HEK293 (cell line): ENCODE data around the gene ARPC4.

Experiments
- CTCF ChIA-PET: fragments of 350-600 bp; formaldehyde crosslinking; extraction: SDS; loops from one replicate; lab custom pipeline; 2021; ENCODE audit warnings: antibody characterized with exemption; lab: Yijun Ruan, JAX
- POLR2A ChIA-PET: fragments of 300-600 bp; formaldehyde crosslinking; extraction: SDS; loops from one replicate; lab custom pipeline; 2020; ENCODE audit warnings: antibody characterized with exemption, inconsistent platforms; lab: Yijun Ruan, JAX
- H3K27ac ChIP-seq: fragments of 200-500 bp; sonication (Bioruptor generic); 2 replicates; pipeline ENCODE4 v1.5.1; 2014; ENCODE audit warnings: low read depth, low read length, control low read depth, inconsistent platforms; ENCODE audit errors: extremely low read depth
- H3K36me3 ChIP-seq, 2 experiments: fragments of 200-500 bp in 1 of 2; sonication (Bioruptor generic) in 1 of 2; 1 replicate in 1 of 2; 2 replicates in 1 of 2; pipeline ENCODE4 v1.5.1; 2014 to 2017; ENCODE audit warnings: inconsistent platforms in 2 of 2, low read length in 2 of 2; ENCODE audit not compliant: control insufficient read depth in 2 of 2, insufficient read depth in 1 of 2
- H3K4me1 ChIP-seq: fragments of 200-500 bp; sonication (Bioruptor generic); 2 replicates; pipeline ENCODE4 v1.5.1; 2014; ENCODE audit warnings: mild to moderate bottlenecking, low read length, inconsistent platforms; ENCODE audit not compliant: control insufficient read depth, insufficient read depth
- H3K4me3 ChIP-seq: 2 replicates; pipeline ENCODE4 v1.5.1; 2011; ENCODE audit warnings: low read depth, mild to moderate bottlenecking, control low read depth, low read length, moderate library complexity
- H3K9me3 ChIP-seq: fragments of 200-500 bp; sonication (Bioruptor generic); 2 replicates; pipeline ENCODE4 v1.5.1; 2014; ENCODE audit warnings: low read depth, low read length, inconsistent platforms; ENCODE audit not compliant: control insufficient read depth, insufficient read depth
- BCL11A ChIP-seq: fragments of 450-650 bp; formaldehyde crosslinking; IDR thresholded peaks from 2 replicates; pipeline ENCODE4 v1.5.1; 2016; ENCODE audit warnings: low read depth, missing biosample characterization, missing genetic modification characterization
- CTCF ChIP-seq: fragments of 450-650 bp; formaldehyde crosslinking; IDR thresholded peaks from 2 replicates; pipeline ENCODE4 v1.5.1; 2016; ENCODE audit warnings: missing biosample characterization, missing genetic modification characterization
- GFI1B ChIP-seq: fragments of 450-650 bp; formaldehyde crosslinking; IDR thresholded peaks from 2 replicates; pipeline ENCODE4 v1.5.1; 2016; ENCODE audit warnings: missing biosample characterization, missing genetic modification characterization
- GLI4 ChIP-seq: fragments of 450-650 bp; formaldehyde crosslinking; IDR thresholded peaks from 2 replicates; pipeline ENCODE4 v1.5.1; 2016; ENCODE audit warnings: missing biosample characterization, missing genetic modification characterization
- HOXA7 ChIP-seq: sonication (generic); formaldehyde crosslinking; IDR thresholded peaks from 2 replicates; pipeline ENCODE4 v1.8.1; 2022; ENCODE audit warnings: missing genetic modification reagents, borderline replicate concordance
- OSR2 ChIP-seq: fragments of 450-650 bp; formaldehyde crosslinking; IDR thresholded peaks from 2 replicates; pipeline ENCODE4 v1.5.1; 2016; ENCODE audit warnings: missing biosample characterization, missing genetic modification characterization
- PRDM4 ChIP-seq: fragments of 450-650 bp; formaldehyde crosslinking; IDR thresholded peaks from 2 replicates; pipeline ENCODE4 v1.5.1; 2017; ENCODE audit warnings: missing biosample characterization, missing genetic modification characterization
- REPIN1 ChIP-seq: fragments of 450-650 bp; formaldehyde crosslinking; IDR thresholded peaks from 2 replicates; pipeline ENCODE4 v1.5.1; 2017; ENCODE audit warnings: missing biosample characterization, missing genetic modification characterization, low read depth
- SCRT1 ChIP-seq: fragments of 450-650 bp; formaldehyde crosslinking; IDR thresholded peaks from 2 replicates; pipeline ENCODE4 v1.5.1; 2016; ENCODE audit warnings: missing biosample characterization, missing genetic modification characterization, borderline replicate concordance
- TRIM28 ChIP-seq: IDR thresholded peaks from 2 replicates; pipeline ENCODE4 v1.6.1; 2011; ENCODE audit warnings: low read length, control low read depth, borderline replicate concordance
- YY1 ChIP-seq: fragments of 450-650 bp; formaldehyde crosslinking; IDR thresholded peaks from 2 replicates; pipeline ENCODE4 v1.5.1; 2018; ENCODE audit warnings: missing biosample characterization, missing genetic modification characterization
- ZFP37 ChIP-seq: fragments of 450-650 bp; formaldehyde crosslinking; IDR thresholded peaks from 2 replicates; pipeline ENCODE4 v1.5.1; 2016; ENCODE audit warnings: missing biosample characterization, missing genetic modification characterization
- ZNF133 ChIP-seq: fragments of 450-650 bp; formaldehyde crosslinking; IDR thresholded peaks from 2 replicates; pipeline ENCODE4 v1.5.1; 2016; ENCODE audit warnings: missing biosample characterization, missing genetic modification characterization
- ZNF221 ChIP-seq: fragments of 450-650 bp; formaldehyde crosslinking; IDR thresholded peaks from 2 replicates; pipeline ENCODE4 v1.5.1; 2017; ENCODE audit warnings: missing biosample characterization, missing genetic modification characterization, borderline replicate concordance
- ZNF23 ChIP-seq: fragments of 450-650 bp; formaldehyde crosslinking; IDR thresholded peaks from 2 replicates; pipeline ENCODE4 v1.5.1; 2016; ENCODE audit warnings: missing biosample characterization, missing genetic modification characterization, borderline replicate concordance
- ZNF518A ChIP-seq: fragments of 450-650 bp; formaldehyde crosslinking; conservative IDR thresholded peaks from 2 replicates; pipeline ENCODE4 v1.5.1; 2016; ENCODE audit warnings: low read depth, missing biosample characterization, missing genetic modification characterization
- ZNF529 ChIP-seq: fragments of 450-650 bp; formaldehyde crosslinking; IDR thresholded peaks from 2 replicates; pipeline ENCODE4 v1.5.1; 2017; ENCODE audit warnings: missing genetic modification characterization, missing biosample characterization; ENCODE audit not compliant: insufficient replicate concordance
- ZNF530 ChIP-seq: fragments of 450-650 bp; formaldehyde crosslinking; IDR thresholded peaks from 2 replicates; pipeline ENCODE4 v1.5.1; 2016; ENCODE audit warnings: low read depth, missing biosample characterization, missing genetic modification characterization
- ZNF558 ChIP-seq: fragments of 450-650 bp; formaldehyde crosslinking; IDR thresholded peaks from 2 replicates; pipeline ENCODE4 v1.5.1; 2016; ENCODE audit warnings: missing biosample characterization, missing genetic modification characterization
- ZNF585B ChIP-seq: fragments of 450-650 bp; formaldehyde crosslinking; IDR thresholded peaks from 2 replicates; pipeline ENCODE4 v1.5.1; 2016; ENCODE audit warnings: missing biosample characterization, missing genetic modification characterization
- ZNF623 ChIP-seq: fragments of 450-650 bp; formaldehyde crosslinking; IDR thresholded peaks from 2 replicates; pipeline ENCODE4 v1.5.1; 2016; ENCODE audit warnings: missing biosample characterization, missing genetic modification characterization
- ZNF624 ChIP-seq: fragments of 450-650 bp; formaldehyde crosslinking; IDR thresholded peaks from 2 replicates; pipeline ENCODE4 v1.5.1; 2017; ENCODE audit warnings: missing biosample characterization, missing genetic modification characterization
- ZNF645 ChIP-seq: fragments of 450-650 bp; formaldehyde crosslinking; IDR thresholded peaks from 2 replicates; pipeline ENCODE4; 2016; ENCODE audit warnings: missing biosample characterization, missing genetic modification characterization
- ZNF791 ChIP-seq: fragments of 450-650 bp; formaldehyde crosslinking; IDR thresholded peaks from 2 replicates; pipeline ENCODE4 v1.5.1; 2016; ENCODE audit warnings: missing biosample characterization, missing genetic modification characterization
- ZSCAN5A ChIP-seq: fragments of 450-650 bp; formaldehyde crosslinking; IDR thresholded peaks from 2 replicates; pipeline ENCODE4 v1.5.1; 2016; ENCODE audit warnings: missing biosample characterization, missing genetic modification characterization

ARPC4 gene

GRCh38 chr3:9769426-9770275 lies 23.2 kb upstream of the ARPC4 start, which contains the start of gene CAMK1:
Gene CAMK1 (minus strand): TSS chr3:9769947. CDS start chr3:9767749, 2,198 bp downstream.
- Histone ChIP-seq H3K9me3 (no peaks in the 10 kb centered on the region), H3K27ac (peak within 1 kb of the TSS; percentile 76; the same call in 1 of the 2 replicates), H3K36me3 (peaks cover 0 to 24% of the 10 kb centered on the region in 2 experiments; a peak in 1 of 3 replicates), H3K4me1 (peaks cover 9% of the 10 kb centered on the region), H3K4me3 (peak within 1 kb of the TSS; percentile 67)
- ChIA-PET CTCF (interaction anchor here (0.6 to 0.7 kb wide), 2 partner anchors 9 to 43 kb away, joined by 3 to 4 read pairs; no protein-coding TSS in a partner anchor), POLR2A (interaction anchor here (0.5 to 2.6 kb wide), 11 partner anchors 9 to 383 kb away, joined by 3 to 18 read pairs (median 4); partner anchors contain the start of genes ARPC4, BRPF1, CRELD1 and OGG1)
- no peak; the same call in 1 of the 2 replicates for TF ChIP-seq PRDM4 (tag by site-specific recombination)
- TF ChIP-seq ZNF791 (tag by site-specific recombination), result no peak
- no peak for TF ChIP-seq REPIN1 (tag by site-specific recombination)
- no peak for TF ChIP-seq ZNF529
- TF ChIP-seq BCL11A, result no peak
- no peak for TF ChIP-seq GFI1B (tag by site-specific recombination)
- TF ChIP-seq YY1 (tag by site-specific recombination), result no peak
- TF ChIP-seq CTCF (tag by site-specific recombination), result no peak
- no peak for TF ChIP-seq GLI4
- TF ChIP-seq HOXA7 (CRISPR knock-in tag), result no peak
- no peak for TF ChIP-seq ZNF530 (tag by site-specific recombination)
- TF ChIP-seq ZNF518A (tag by site-specific recombination), result no peak
- no peak for TF ChIP-seq ZFP37 (tag by site-specific recombination)
- no peak for TF ChIP-seq TRIM28
- no peak for TF ChIP-seq ZNF221 (tag by site-specific recombination)
- TF ChIP-seq OSR2 (tag by site-specific recombination), result no peak
- no peak for TF ChIP-seq ZNF133 (tag by site-specific recombination)
- TF ChIP-seq ZSCAN5A (tag by site-specific recombination), result no peak
- TF ChIP-seq ZNF624 (tag by site-specific recombination), result no peak
- TF ChIP-seq ZNF23 (tag by site-specific recombination), result no peak
- TF ChIP-seq ZNF645 (tag by site-specific recombination), result no peak
- no peak for TF ChIP-seq ZNF558 (tag by site-specific recombination)
- no peak for TF ChIP-seq SCRT1 (tag by site-specific recombination)
- TF ChIP-seq ZNF623 (tag by site-specific recombination), result no peak
- no peak for TF ChIP-seq ZNF585B (tag by site-specific recombination)
